ENCODE data around the gene OSBPL5. TPM values are rescaled to one million over a fixed set of nuclear protein-coding genes. Genes with fewer than 3 reads are reported as not detected.

OSBPL5 gene
- total RNA-seq, 3 donors from 2014 or later = 2.7 to 5.0 (median 4.0) TPM

GRCh38 chr11:3037945-3038271 is 127.2 kb downstream of the OSBPL5 start:
- no peak for ATAC-seq
- Mint-ChIP-seq H3K9me3 (no peaks in the 10 kb centered on the region), H3K27me3 (ENCODE audit: low read depth) (no peaks in the 10 kb centered on the region), H3K4me3 (no peak overlapping the region), H3K36me3 (ENCODE audit: insufficient read depth) (peaks cover 46% of the 10 kb centered on the region), H3K4me1 (ENCODE audit: low read depth) (peaks cover 23% of the 10 kb centered on the region)
- DNase-seq = no peak

Other genes starting within 250 kb of the OSBPL5 start
- 10 to 100 TPM in 1 of 3 donors, 1 to 10 TPM in 2; 6.9 to 11.0 (median 8.6) TPM for gene PHLDA2, start 235.9 kb downstream of the OSBPL5 start, total RNA-seq
- gene NAP1L4, start 173.0 kb downstream of the OSBPL5 start, total RNA-seq = 100 to 1,000 TPM; 194 to 201 (median 199) TPM
- 100 to 1,000 TPM in 1 of 3 donors, 10 to 100 TPM in 2; 72.4 to 110 (median 88.1) TPM for gene CARS1, start 107.9 kb downstream of the OSBPL5 start, total RNA-seq
- gene MRGPRG, start 53.5 kb upstream of the OSBPL5 start, total RNA-seq = not detected
- gene MRGPRE, start 67.1 kb upstream of the OSBPL5 start, total RNA-seq = not detected
- 10 to 100 TPM; 35.5 to 44.3 (median 43.8) TPM for gene ZNF195, start 213.8 kb upstream of the OSBPL5 start, total RNA-seq

Data from activated T-cell treated with anti-CD3 and anti-CD28 coated beads, Interleukin-2, amount 50 U/mL, for 4 hours (primary cell).